PC-3 (cell line): ENCODE data around the gene SNX13.

Experiments used
- CTCF ChIP-seq: fragments of 300-600 bp; sonication (generic); conservative IDR thresholded peaks from 2 replicates; pipeline ENCODE4 v1.5.1; 2017; ENCODE audit warnings: antibody characterized with exemption, low read depth, mild to moderate bottlenecking, low read length
- EZH2 ChIP-seq: fragments of 300-600 bp; sonication (generic); IDR thresholded peaks from one replicate; pipeline ENCODE4 v1.6.1; 2017; ENCODE audit warnings: antibody characterized with exemption, mild to moderate bottlenecking, low read length; ENCODE audit not compliant: unreplicated experiment

- TF ChIP-seq EZH2 (no peak), CTCF (no peak)
These were observed 169.5 kb downstream of the SNX13 start for GRCh38 chr7:17770710-17771375.
